A549 (cell line): ENCODE data around the gene MAG. TPM values are rescaled to one million over a fixed set of nuclear protein-coding genes. Genes with fewer than 3 reads are reported as not detected.

Experiments
- ATAC-seq, 2 experiments: fragments of 200-7000 bp in 1 of 2; fragments of >200 bp in 1 of 2; cut with Nextera tagmentation in 1 of 2; cut with Tn5 transposase in 1 of 2; 3 replicates each; pipeline versions ENCODE4 v1.8.0 to v1.9.1; 2018 to 2020; ENCODE audit warnings: mild to moderate bottlenecking in 1 of 2, moderate library complexity in 1 of 2
- CTCF ChIA-PET: fragments of 300-600 bp; sonication (Branson Sonifier 250); formaldehyde crosslinking; extraction: SDS; loops from one replicate; lab custom pipeline; 2021; ENCODE audit warnings: antibody characterized with exemption, inconsistent platforms; lab: Yijun Ruan, JAX
- POLR2A ChIA-PET: fragments of 350-600 bp; formaldehyde crosslinking; extraction: SDS; loops from one replicate; lab custom pipeline; 2021; ENCODE audit warnings: antibody characterized with exemption, inconsistent platforms; lab: Yijun Ruan, JAX
- DNase-seq, 2 experiments: peaks; one replicate each; pipeline versions ENCODE4 v3.0.0 to v3.0.0-alpha.2; 2011 to 2016; ENCODE audit warnings: low read depth in 1 of 2, low spot score in 1 of 2
- FAIRE-seq: peaks from 2 replicates; lab custom pipeline; 2011; peaks lifted over from hg19 to GRCh38; lab: Jason Lieb, UNC
- H3K27ac ChIP-seq, 2 experiments: fragments of >200 bp; sonication (Bioruptor Twin); formaldehyde crosslinking; 3 replicates each; pipeline ENCODE4 v1.5.1; 2016 to 2017
- H3K4me1 ChIP-seq: fragments of >200 bp; sonication (Bioruptor Twin); formaldehyde crosslinking; 3 replicates; pipeline ENCODE4 v1.6.1; 2016
- H3K4me2 ChIP-seq: fragments of >200 bp; sonication (Bioruptor Twin); formaldehyde crosslinking; 3 replicates; pipeline ENCODE4 v1.6.1; 2016
- H3K4me3 ChIP-seq: fragments of >200 bp; sonication (Bioruptor Twin); formaldehyde crosslinking; 3 replicates; pipeline ENCODE4 v1.5.1; 2016
- H3K9me3 ChIP-seq: fragments of >200 bp; sonication (Bioruptor Twin); formaldehyde crosslinking; 3 replicates; pipeline ENCODE4 v1.6.1; 2016
- BCL3 ChIP-seq: fragments of >200 bp; sonication (Bioruptor Twin); formaldehyde crosslinking; IDR thresholded peaks from 3 replicates; pipeline ENCODE4 v1.6.1; 2016
- CBX8 ChIP-seq: fragments of 200-600 bp; sonication (generic); IDR thresholded peaks from 2 replicates; pipeline ENCODE4 v1.6.1; 2016
- CEBPB ChIP-seq, 2 experiments: fragments of >200 bp in 1 of 2; sonication (Bioruptor Twin) in 1 of 2; formaldehyde crosslinking in 1 of 2; IDR thresholded peaks; 2 replicates each; pipeline ENCODE4 v1.6.1; 2012 to 2016
- CHD4 ChIP-seq: fragments of 200-600 bp; sonication (generic); IDR thresholded peaks from 2 replicates; pipeline ENCODE4 v1.6.1; 2016; ENCODE audit warnings: antibody characterized with exemption, mild to moderate bottlenecking, borderline replicate concordance
- CTCF ChIP-seq: fragments of >200 bp; sonication (Bioruptor Twin); formaldehyde crosslinking; IDR thresholded peaks from 3 replicates; pipeline ENCODE4 v1.5.1; 2016
- E2F6 ChIP-seq: IDR thresholded peaks from 2 replicates; pipeline ENCODE4 v1.6.1; 2012; ENCODE audit warnings: low read depth, borderline replicate concordance
- EHF ChIP-seq: fragments of 250-450 bp; sonication (Bioruptor Pico); IDR thresholded peaks from 2 replicates; pipeline ENCODE4 v1.5.0; 2020; ENCODE audit warnings: mild to moderate bottlenecking
- EP300 ChIP-seq, 2 experiments: fragments of >200 bp; sonication (Bioruptor Twin); formaldehyde crosslinking; IDR thresholded peaks; 2 replicates in 1 of 2; 3 replicates in 1 of 2; pipeline ENCODE4 v1.6.1; 2016 to 2017
- ESRRA ChIP-seq: fragments of 150-350 bp; IDR thresholded peaks from 2 replicates; pipeline ENCODE4 v1.6.1; 2014; ENCODE audit warnings: mild to moderate bottlenecking, low read length, borderline replicate concordance
- FOSL2 ChIP-seq, 2 experiments: fragments of 450-650 bp in 1 of 2; fragments of >200 bp in 1 of 2; sonication (Bioruptor Twin) in 1 of 2; formaldehyde crosslinking; IDR thresholded peaks; 2 replicates each; pipeline versions ENCODE4 v1.5.0 to v1.6.1; 2016 to 2020; ENCODE audit warnings: mild to moderate bottlenecking in 1 of 2, moderate library complexity in 1 of 2
- GATA3 ChIP-seq: IDR thresholded peaks from 2 replicates; pipeline ENCODE4 v1.6.1; 2012; ENCODE audit warnings: borderline replicate concordance
- HDAC2 ChIP-seq: fragments of 200-600 bp; sonication (generic); IDR thresholded peaks from 2 replicates; pipeline ENCODE4 v1.6.1; 2016
- HES2 ChIP-seq: fragments of >200 bp; sonication (Bioruptor Twin); formaldehyde crosslinking; IDR thresholded peaks from 2 replicates; pipeline ENCODE4 v1.6.1; 2016
- HEYL ChIP-seq: fragments of 250-450 bp; sonication (Bioruptor Pico); IDR thresholded peaks from 2 replicates; pipeline ENCODE4 v1.8.0; 2021; ENCODE audit warnings: mild to moderate bottlenecking, moderate library complexity
- HOXB13 ChIP-seq: fragments of 250-450 bp; sonication (Bioruptor Pico); IDR thresholded peaks from 2 replicates; pipeline ENCODE4 v1.5.0; 2020; ENCODE audit warnings: low read depth, mild to moderate bottlenecking, moderate library complexity
- HOXB5 ChIP-seq: fragments of 250-450 bp; sonication (Bioruptor Pico); IDR thresholded peaks from 2 replicates; pipeline ENCODE4 v1.5.0; 2020; ENCODE audit warnings: mild to moderate bottlenecking, moderate library complexity
- JUNB ChIP-seq: fragments of >200 bp; sonication (Bioruptor Twin); formaldehyde crosslinking; IDR thresholded peaks from 2 replicates; pipeline ENCODE4 v1.6.1; 2016
- KDM1A ChIP-seq: fragments of 200-600 bp; sonication (generic); IDR thresholded peaks from 2 replicates; pipeline ENCODE4 v1.6.1; 2016; ENCODE audit warnings: low read depth, mild to moderate bottlenecking
- MAFK ChIP-seq: fragments of 450-650 bp; IDR thresholded peaks from 2 replicates; pipeline ENCODE4 v1.6.1; 2014; ENCODE audit not compliant: partially characterized antibody
- MYC ChIP-seq: IDR thresholded peaks from 2 replicates; pipeline ENCODE4 v1.6.1; 2012; ENCODE audit warnings: mild to moderate bottlenecking, inconsistent platforms, low read length, improper control_type of control experiment, borderline replicate concordance
- NFE2L2 ChIP-seq: fragments of 150-350 bp; conservative IDR thresholded peaks from 2 replicates; pipeline ENCODE4 v1.6.1; 2014; ENCODE audit warnings: low read length
- NR3C1 ChIP-seq: fragments of >200 bp; sonication (Bioruptor Twin); formaldehyde crosslinking; IDR thresholded peaks from 3 replicates; pipeline ENCODE4 v1.6.1; 2017
- PBX3 ChIP-seq: IDR thresholded peaks from 2 replicates; pipeline ENCODE4 v1.6.1; 2012
- PHF8 ChIP-seq: fragments of 200-600 bp; sonication (generic); IDR thresholded peaks from 2 replicates; pipeline ENCODE4 v1.6.1; 2016; ENCODE audit warnings: low read depth, mild to moderate bottlenecking, antibody characterized with exemption, moderate library complexity, borderline replicate concordance
- POLR2A ChIP-seq: IDR thresholded peaks from 2 replicates; pipeline ENCODE4 v1.6.1; 2012; ENCODE audit warnings: mild to moderate bottlenecking, low read length
- RAD21 ChIP-seq, 2 experiments: fragments of >200 bp in 1 of 2; sonication (Bioruptor Twin) in 1 of 2; formaldehyde crosslinking in 1 of 2; IDR thresholded peaks in 1 of 2; conservative IDR thresholded peaks in 1 of 2; 2 replicates in 1 of 2; 3 replicates in 1 of 2; pipeline ENCODE4 v1.6.1; 2012 to 2018; ENCODE audit warnings: inconsistent platforms in 1 of 2
- RARB ChIP-seq: fragments of 250-450 bp; sonication (Bioruptor Pico); IDR thresholded peaks from 2 replicates; pipeline ENCODE4 v1.8.0; 2021; ENCODE audit warnings: mild to moderate bottlenecking, moderate library complexity
- RCOR1 ChIP-seq: fragments of 150-350 bp; IDR thresholded peaks from 2 replicates; pipeline ENCODE4 v1.6.1; 2014; ENCODE audit warnings: antibody characterized with exemption, low read length, low read depth
- SMC3 ChIP-seq: fragments of >200 bp; sonication (Bioruptor Twin); formaldehyde crosslinking; IDR thresholded peaks from 3 replicates; pipeline ENCODE4 v1.6.1; 2018; ENCODE audit warnings: inconsistent platforms
- TFCP2L1 ChIP-seq: fragments of 250-450 bp; sonication (Bioruptor Pico); IDR thresholded peaks from 2 replicates; pipeline ENCODE4 v1.5.0; 2021; ENCODE audit warnings: mild to moderate bottlenecking
- ZNF302 ChIP-seq: fragments of 250-450 bp; sonication (Bioruptor Pico); IDR thresholded peaks from 2 replicates; pipeline ENCODE4 v1.9.0; 2021; ENCODE audit warnings: inconsistent platforms, mild to moderate bottlenecking, moderate library complexity
- WGBS: methylation state at CpG from one replicate; pipeline ENCODE4 v1.1.6; 2017; ENCODE audit errors: missing lambda C conversion rate; 5-methylcytosine and 5-hydroxymethylcytosine counted together
- polyA plus RNA-seq, 4 experiments: library from polyadenylated mRNA; depleted of rRNA in 3 of 4; stranded (reverse); fragments of >200 nt; fragmentation: RNase III in 1 of 4; extraction: RNeasy Plus Mini Kit Qiagen cat#74134 plus additional on column Dnase treatment in 1 of 4; gene quantifications; 2 replicates in 3 of 4; 3 replicates in 1 of 4; pipeline ENCODE4 v1.2.3, GENCODE V29; 2011 to 2017

MAG gene
- polyA plus RNA-seq, 2 of the 4 experiments (the other 2 are of a cell fraction), result not detected

GRCh38 chr19:35341565-35342225 is 49.7 kb downstream of the MAG start:
- H3K4me1 ChIP-seq, result no peaks in the 10 kb centered on the region
- H3K27ac ChIP-seq, result no peak overlapping the region
- H3K4me2 ChIP-seq, result no peak overlapping the region
- TF ChIP-seq NFE2L2 (no peak), HES2 (no peak), RARB (CRISPR knock-in tag) (no peak), EHF (no peak), CBX8 (no peak), HDAC2 (no peak), TFCP2L1 (CRISPR knock-in tag) (no peak), SMC3 (no peak), BCL3 (no peak), JUNB (no peak), ESRRA (no peak), FOSL2 (IDR thresholded peaks at IDR 0.05) (no peak), FOSL2 (CRISPR knock-in tag; IDR thresholded peaks at IDR 0.05) (no peak), PHF8 (no peak), MYC (no peak), ZNF302 (CRISPR knock-in tag) (no peak), HOXB13 (no peak)
- TF ChIP-seq, all 56 proteins: peak for 0
- ChIA-PET POLR2A (no interaction called here), CTCF (interaction anchor here (1.0 to 6.8 kb wide), 7 partner anchors 11 to 169 kb away, joined by 3 to 81 read pairs (median 5); no protein-coding TSS in a partner anchor)
- ATAC-seq (peak in 1 of 2 experiments; percentile 11; a peak in 2 of 6 replicates), FAIRE-seq (no peak), DNase-seq (no peak)
- Histone ChIP-seq H3K9me3 (no peaks in the 10 kb centered on the region), H3K4me3 (no peak overlapping the region)
- 56% methylated on average over 14 of the region's 14 CpGs for WGBS

- FAIRE-seq (no peak), DNase-seq (no peak), ATAC-seq (peak; percentile 52 to 53; a peak in 4 of 6 replicates)
- no peak overlapping the region for H3K4me2 ChIP-seq
- no peaks in the 10 kb centered on the region for H3K9me3 ChIP-seq
- TF ChIP-seq GATA3 (no peak), KDM1A (no peak), NR3C1 (no peak), E2F6 (no peak)
- no peak overlapping the region for H3K4me3 ChIP-seq
- no peak overlapping the region for H3K27ac ChIP-seq
- 39% methylated on average over 5 of the region's 5 CpGs for whole genome bisulfite sequencing
- ChIA-PET CTCF (interaction anchor here (0.7 to 6.8 kb wide), 6 partner anchors 10 to 153 kb away, joined by 3 to 81 read pairs (median 4); no protein-coding TSS in a partner anchor), POLR2A (no interaction called here)
- H3K4me1 ChIP-seq, result no peaks in the 10 kb centered on the region
Observed at GRCh38 chr19:35342430-35342829, 50.5 kb downstream of the MAG start.

GRCh38 chr19:35344511-35345031 is 52.6 kb downstream of the MAG start:
- ATAC-seq, result no peak
- POLR2A ChIA-PET, result no interaction called here
- no peaks in the 10 kb centered on the region for H3K9me3 ChIP-seq
- no peak overlapping the region for H3K27ac ChIP-seq
- no peak for FAIRE-seq
- 24% methylated on average over 17 of the region's 17 CpGs for WGBS
- TF ChIP-seq CHD4 (no peak), HOXB5 (CRISPR knock-in tag) (no peak), CTCF (no peak), RCOR1 (no peak), MAFK (no peak), EP300 (IDR thresholded peaks at IDR 0.05) (no peak), HEYL (no peak), RAD21 (conservative IDR thresholded peaks at IDR 0.05 in 1 of 2, IDR thresholded peaks at IDR 0.05 in 1 of 2) (no peak), PBX3 (no peak), POLR2A (no peak), CEBPB (IDR thresholded peaks at IDR 0.05) (no peak), ZNF302 (CRISPR knock-in tag) (no peak)
- TF ChIP-seq, all 56 proteins: peak for 0
- Histone ChIP-seq H3K4me3 (no peak overlapping the region), H3K4me2 (no peak overlapping the region), H3K4me1 (no peaks in the 10 kb centered on the region)
- CTCF ChIA-PET, result interaction anchor here (2.2 to 15.0 kb wide), 3 partner anchors 8 to 151 kb away, joined by 17 to 368 read pairs (median 26); no protein-coding TSS in a partner anchor
- no peak for DNase-seq
